Mucosa of stomach (tissue), 1 donor: ENCODE data around the gene NKAIN1.

Experiments used
- H3K27me3 ChIP-seq: one replicate; pipeline ENCODE4 v1.7.0; 2013; ENCODE audit warnings: mild to moderate bottlenecking, low read length; ENCODE audit not compliant: control insufficient read depth, insufficient read depth
- H3K36me3 ChIP-seq: one replicate; pipeline ENCODE4 v1.7.0; 2013; ENCODE audit warnings: low read length; ENCODE audit not compliant: control insufficient read depth, insufficient read depth
- H3K4me1 ChIP-seq: one replicate; pipeline ENCODE4 v1.7.0; 2013; ENCODE audit warnings: mild to moderate bottlenecking, low read length; ENCODE audit not compliant: control insufficient read depth, insufficient read depth
- H3K4me3 ChIP-seq: one replicate; pipeline ENCODE4 v1.7.0; 2013; ENCODE audit warnings: low read length
- H3K9ac ChIP-seq: one replicate; pipeline ENCODE4 v1.7.0; 2013; ENCODE audit warnings: mild to moderate bottlenecking, low read length, moderate library complexity
- H3K9me3 ChIP-seq: one replicate; pipeline ENCODE4 v1.7.0; 2013; ENCODE audit warnings: mild to moderate bottlenecking, low read length, moderate library complexity; ENCODE audit not compliant: control insufficient read depth
- donor health status: Pancreatic carcinoma.

The NKAIN1 gene

DNA sequence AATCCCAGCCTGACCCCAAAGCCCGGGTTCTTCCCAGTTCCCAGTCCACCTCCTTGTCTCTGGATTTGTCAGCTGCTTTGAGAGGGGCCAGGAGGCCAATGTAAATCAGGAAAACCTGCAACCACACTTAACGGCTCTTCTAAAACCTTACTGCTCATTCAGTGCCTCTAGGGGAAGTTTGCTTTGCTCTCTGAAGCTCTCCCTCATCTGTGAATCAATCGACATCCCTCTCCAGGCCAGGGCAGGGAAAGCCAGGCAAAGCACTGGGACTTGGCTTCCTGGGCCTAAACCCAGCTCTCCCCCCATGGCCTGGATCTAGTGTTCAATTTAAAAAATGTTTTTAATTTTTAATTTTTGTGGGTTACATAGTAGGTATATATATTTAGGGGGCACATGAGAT lies 9.3 kb downstream of the NKAIN1 start:
- no peak overlapping the region for H3K9ac ChIP-seq
- peaks cover 6% of the 10 kb centered on the region for H3K27me3 ChIP-seq
- no peaks in the 10 kb centered on the region for H3K4me1 ChIP-seq
- H3K36me3 ChIP-seq: no peaks in the 10 kb centered on the region
- H3K4me3 ChIP-seq: no peak overlapping the region
- H3K9me3 ChIP-seq: no peaks in the 10 kb centered on the region

DNA sequence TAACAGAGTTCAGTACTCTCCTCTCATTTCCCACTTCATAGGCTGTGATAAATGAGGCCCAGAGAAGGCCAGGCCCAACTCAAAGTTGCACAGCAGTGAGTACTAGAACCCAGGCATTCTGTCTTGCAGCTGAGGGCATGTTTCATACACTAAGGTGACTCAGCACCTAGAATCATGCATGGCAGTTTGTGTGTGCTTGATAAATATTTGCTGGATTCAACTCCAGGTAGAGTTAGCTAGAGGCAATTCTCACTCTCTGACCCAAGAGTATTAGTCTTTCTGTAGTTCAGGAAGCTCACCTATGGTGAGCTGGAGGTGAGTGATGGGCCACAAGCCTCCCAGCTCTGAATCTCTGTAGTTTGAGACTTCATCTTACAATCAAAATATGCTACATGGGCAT lies 10.7 kb downstream of the NKAIN1 start:
- no peak overlapping the region for H3K9ac ChIP-seq
- H3K4me1 ChIP-seq: no peaks in the 10 kb centered on the region
- no peaks in the 10 kb centered on the region for H3K27me3 ChIP-seq
- H3K4me3 ChIP-seq: no peak overlapping the region
- H3K9me3 ChIP-seq: no peaks in the 10 kb centered on the region
- H3K36me3 ChIP-seq: no peaks in the 10 kb centered on the region

DNA sequence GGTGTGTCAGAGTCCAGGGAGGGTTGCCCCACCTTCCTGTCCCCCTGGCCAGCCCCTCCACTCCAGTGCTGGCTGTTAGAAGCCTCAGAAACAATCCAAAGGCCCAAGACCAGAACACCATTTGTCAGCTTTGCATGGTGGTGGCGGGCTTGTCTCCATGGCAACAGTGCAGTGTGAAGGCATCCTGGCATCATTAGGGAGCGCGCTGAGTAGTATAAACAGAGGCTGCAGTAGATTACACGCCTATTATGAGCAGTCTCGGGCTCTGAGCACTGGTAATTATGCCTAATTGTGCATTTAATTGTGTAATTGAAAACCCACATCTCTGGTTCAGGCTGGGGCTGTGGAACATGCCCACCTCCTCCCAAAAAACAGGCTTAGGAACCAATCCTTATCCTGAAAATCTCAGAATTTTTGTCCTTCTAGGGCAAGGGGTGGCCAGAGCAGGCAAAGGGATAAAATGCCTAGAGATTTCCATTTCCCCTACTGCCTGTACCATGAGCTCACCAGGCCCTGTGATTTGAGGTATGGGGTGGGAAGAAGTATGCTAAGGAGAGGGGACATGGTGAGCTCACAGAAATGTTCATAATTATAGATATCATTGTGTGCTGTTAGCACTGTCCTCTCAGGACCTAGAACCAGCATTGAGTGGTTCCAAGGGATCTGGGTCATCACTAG lies 11.7 kb downstream of the NKAIN1 start:
- no peaks in the 10 kb centered on the region for H3K9me3 ChIP-seq
- H3K4me1 ChIP-seq: no peaks in the 10 kb centered on the region
- no peak overlapping the region for H3K9ac ChIP-seq
- no peaks in the 10 kb centered on the region for H3K36me3 ChIP-seq
- no peak overlapping the region for H3K4me3 ChIP-seq
- H3K27me3 ChIP-seq: no peaks in the 10 kb centered on the region

DNA sequence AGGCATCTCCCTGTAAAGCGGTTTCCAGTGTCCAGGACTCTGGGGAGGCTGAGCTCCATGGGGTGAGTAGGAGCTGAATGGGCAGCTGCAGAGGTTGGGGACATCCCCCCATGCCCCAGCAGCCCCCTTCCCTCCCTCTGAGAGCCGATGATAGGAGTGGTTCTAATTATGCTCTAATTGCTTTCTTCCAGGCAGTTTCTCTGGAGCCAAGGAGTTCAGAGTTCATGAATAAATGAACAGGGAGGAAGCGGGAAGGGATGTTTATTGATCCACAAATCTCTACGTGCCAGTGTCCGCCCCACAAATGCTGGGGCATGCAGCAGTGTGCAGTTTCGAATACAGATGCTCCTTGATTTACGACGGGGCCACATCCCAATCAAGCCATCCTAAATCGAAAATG lies 15.6 kb downstream of the NKAIN1 start:
- no peak overlapping the region for H3K9ac ChIP-seq
- no peaks in the 10 kb centered on the region for H3K4me1 ChIP-seq
- H3K36me3 ChIP-seq: no peaks in the 10 kb centered on the region
- H3K4me3 ChIP-seq: no peak overlapping the region
- H3K9me3 ChIP-seq: no peaks in the 10 kb centered on the region
- H3K27me3 ChIP-seq: peaks cover 5% of the 10 kb centered on the region

DNA sequence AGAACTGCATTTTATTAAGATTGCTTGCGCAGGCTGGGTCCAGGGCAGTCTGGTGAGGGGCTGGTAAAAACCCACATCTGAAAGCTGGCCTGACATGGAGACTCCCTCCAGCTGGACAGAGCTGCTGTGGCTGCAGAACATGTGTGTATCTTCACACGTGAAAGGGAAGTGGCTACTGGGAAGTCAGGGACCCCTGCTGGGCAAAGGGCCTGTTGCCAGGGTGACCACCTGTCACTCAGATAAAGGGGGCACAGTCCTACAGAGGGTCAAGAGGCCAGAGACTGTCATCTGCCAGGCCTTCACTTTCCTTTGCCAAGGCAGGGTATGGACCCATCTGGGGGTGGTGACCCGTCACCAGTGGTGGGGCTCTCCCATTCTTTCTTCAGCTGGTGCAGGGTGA lies 17.5 kb downstream of the NKAIN1 start:
- H3K4me1 ChIP-seq: no peaks in the 10 kb centered on the region
- H3K4me3 ChIP-seq: no peak overlapping the region
- H3K27me3 ChIP-seq: peaks cover 5% of the 10 kb centered on the region
- no peak overlapping the region for H3K9ac ChIP-seq
- no peaks in the 10 kb centered on the region for H3K36me3 ChIP-seq
- H3K9me3 ChIP-seq: no peaks in the 10 kb centered on the region

DNA sequence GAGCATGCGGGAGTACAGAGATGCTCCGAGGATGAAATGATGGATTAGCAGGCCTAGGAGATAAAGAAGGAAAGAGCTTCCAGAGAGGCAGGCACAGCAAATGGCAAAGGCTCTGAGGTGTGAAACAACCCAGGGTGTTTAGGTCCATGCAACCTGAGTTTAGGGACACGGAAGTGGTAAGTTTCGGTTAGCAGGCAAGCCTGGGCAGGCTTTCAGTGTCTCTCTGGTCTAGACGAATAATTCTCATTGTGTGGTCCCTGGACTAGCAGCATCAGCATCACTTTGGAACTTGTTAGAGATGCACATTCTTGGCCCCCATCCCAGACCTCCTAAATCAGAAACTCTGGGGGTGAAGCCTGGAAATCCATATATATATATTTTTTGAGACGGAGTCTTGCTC lies 18.6 kb downstream of the NKAIN1 start:
- H3K9ac ChIP-seq: no peak overlapping the region
- no peak overlapping the region for H3K4me3 ChIP-seq

DNA sequence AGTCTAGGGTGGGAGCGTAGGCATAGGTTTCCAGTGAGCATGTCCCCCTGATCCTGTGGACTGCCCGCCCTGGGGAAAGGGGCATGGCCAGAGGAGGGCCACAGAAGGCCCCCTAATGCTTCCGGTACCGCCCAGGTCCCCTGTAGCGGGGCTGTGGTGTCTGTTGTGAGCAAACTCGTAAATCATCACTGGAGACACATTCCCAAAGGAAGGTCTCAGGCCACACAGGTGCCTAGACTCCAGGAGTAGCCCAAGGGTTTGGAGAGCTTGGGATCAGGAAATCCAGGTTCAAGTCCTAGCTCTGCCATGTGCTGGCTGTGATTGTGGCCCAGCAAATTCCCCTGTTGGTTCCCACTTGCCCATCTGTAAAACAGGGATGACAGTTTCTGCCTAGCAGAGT lies 20.2 kb downstream of the NKAIN1 start:
- peaks cover 5% of the 10 kb centered on the region for H3K27me3 ChIP-seq
- H3K9ac ChIP-seq: no peak overlapping the region
- no peaks in the 10 kb centered on the region for H3K9me3 ChIP-seq
- H3K4me3 ChIP-seq: no peak overlapping the region
- H3K4me1 ChIP-seq: no peaks in the 10 kb centered on the region
- no peaks in the 10 kb centered on the region for H3K36me3 ChIP-seq

More for the DNA sequence above, 18.6 kb downstream of the NKAIN1 start:
- Histone ChIP-seq H3K36me3 (no peaks in the 10 kb centered on the region), H3K4me1 (no peaks in the 10 kb centered on the region), H3K9me3 (no peaks in the 10 kb centered on the region), H3K27me3 (peaks cover 5% of the 10 kb centered on the region)

DNA sequence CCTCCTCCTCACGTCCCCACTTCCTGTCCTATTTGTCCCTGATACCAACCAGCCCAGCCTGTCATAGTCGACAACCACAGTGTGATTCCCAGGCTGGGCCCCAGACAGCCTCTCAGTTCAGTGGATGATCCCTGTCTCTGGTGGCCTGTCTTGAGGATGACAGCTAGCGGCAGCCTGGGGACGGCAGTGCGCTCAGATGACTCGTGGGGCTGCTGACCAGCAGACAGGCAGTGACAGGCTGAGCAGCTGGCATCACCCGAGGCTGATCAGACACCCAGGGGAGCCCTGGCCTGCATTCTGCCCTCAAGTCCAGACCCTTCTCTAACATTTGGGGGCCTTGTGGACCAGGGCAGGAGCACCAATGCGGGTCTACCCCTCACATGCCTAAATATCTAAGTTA lies 21.0 kb downstream of the NKAIN1 start:
- Histone ChIP-seq H3K9ac (no peak overlapping the region), H3K9me3 (no peaks in the 10 kb centered on the region), H3K27me3 (peaks cover 5% of the 10 kb centered on the region), H3K4me3 (no peak overlapping the region), H3K4me1 (no peaks in the 10 kb centered on the region), H3K36me3 (no peaks in the 10 kb centered on the region)

DNA sequence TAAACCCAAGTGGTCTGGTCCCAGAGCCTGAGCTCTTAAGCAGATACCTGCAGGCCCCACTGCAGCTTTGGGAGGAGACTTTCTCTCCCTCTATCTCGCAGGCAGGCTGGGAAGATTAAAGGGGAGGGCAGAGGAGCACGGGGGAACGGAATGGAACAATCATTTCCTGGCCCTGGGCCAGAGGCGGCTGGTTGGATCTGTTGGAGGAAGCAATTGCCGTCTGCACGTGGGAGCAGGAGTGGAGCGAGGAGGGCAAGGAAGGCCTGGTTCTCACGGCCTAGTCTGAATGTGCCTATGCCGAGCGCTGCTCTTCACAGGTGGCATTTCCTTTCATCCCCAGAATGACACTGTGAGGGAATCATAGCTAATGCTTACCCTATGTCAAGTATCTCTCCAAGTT lies 23.7 kb downstream of the NKAIN1 start:
- H3K4me1 ChIP-seq: no peaks in the 10 kb centered on the region
- H3K4me3 ChIP-seq: no peak overlapping the region
- no peak overlapping the region for H3K9ac ChIP-seq
- no peaks in the 10 kb centered on the region for H3K9me3 ChIP-seq
- no peaks in the 10 kb centered on the region for H3K27me3 ChIP-seq
- H3K36me3 ChIP-seq: no peaks in the 10 kb centered on the region

DNA sequence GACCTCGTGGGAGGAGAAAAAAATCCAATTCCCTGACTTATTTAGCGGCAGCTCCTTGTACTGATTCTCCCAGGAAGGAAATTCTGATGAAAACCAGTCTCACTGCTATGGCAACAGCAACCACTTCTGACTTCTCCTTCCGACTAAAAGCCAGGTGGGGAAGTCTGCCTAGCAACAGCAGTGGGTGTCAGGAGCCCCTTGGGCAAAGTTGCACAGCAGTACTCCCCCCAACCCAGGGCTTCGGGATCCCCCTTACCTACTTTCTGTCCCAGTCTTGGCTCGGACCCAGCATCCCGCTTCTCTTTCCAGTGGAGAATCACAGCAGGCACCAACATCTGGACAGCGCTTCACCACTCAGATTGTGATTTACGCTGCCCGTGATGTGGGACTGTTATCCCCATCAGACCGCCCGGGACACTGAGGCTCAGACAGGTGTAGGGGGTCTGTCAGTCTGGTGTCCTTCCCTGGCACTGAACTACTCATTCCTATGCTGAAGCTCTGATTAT lies 24.6 kb downstream of the NKAIN1 start:
- no peaks in the 10 kb centered on the region for H3K27me3 ChIP-seq
- no peak overlapping the region for H3K9ac ChIP-seq
- H3K36me3 ChIP-seq: no peaks in the 10 kb centered on the region
- no peak overlapping the region for H3K4me3 ChIP-seq
- no peaks in the 10 kb centered on the region for H3K4me1 ChIP-seq
- H3K9me3 ChIP-seq: no peaks in the 10 kb centered on the region

DNA sequence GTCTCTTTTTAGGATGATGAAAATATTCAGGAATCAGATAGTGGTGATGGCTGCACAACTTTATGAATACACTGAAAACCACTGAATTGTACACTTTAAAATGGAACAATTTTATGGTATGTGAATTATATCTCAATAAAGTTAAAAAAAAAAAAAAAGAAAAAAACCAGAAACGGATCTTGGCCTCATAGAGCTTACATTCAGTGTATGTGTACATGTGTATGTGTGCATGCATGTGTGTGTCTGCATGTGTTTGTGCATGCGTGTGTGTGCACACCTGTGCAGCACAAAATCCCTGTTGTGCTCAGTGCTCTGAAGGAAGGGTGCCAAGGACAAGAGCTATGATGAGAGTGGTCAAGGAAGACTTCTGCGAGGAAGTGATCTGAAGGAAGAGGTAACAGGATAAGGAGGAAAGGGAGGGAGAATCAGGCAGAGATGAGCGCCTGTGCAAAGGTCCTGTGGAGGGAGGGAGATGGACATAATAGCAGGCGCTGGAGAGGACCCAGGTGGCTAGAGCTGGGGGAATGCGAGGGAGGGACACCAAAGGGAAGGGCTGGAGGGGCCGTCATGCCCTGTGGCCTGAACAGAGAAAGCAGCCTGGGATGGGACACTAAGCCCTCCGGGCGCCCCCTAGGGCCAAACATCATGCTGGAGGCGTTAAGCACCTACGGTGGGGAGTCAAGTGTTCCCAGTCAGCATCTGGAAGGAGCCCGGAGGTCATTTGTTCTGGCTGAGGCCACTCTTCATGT lies 25.2 kb downstream of the NKAIN1 start:
- Histone ChIP-seq H3K4me3 (no peak overlapping the region), H3K4me1 (no peaks in the 10 kb centered on the region), H3K9ac (no peak overlapping the region), H3K27me3 (no peaks in the 10 kb centered on the region), H3K9me3 (no peaks in the 10 kb centered on the region), H3K36me3 (no peaks in the 10 kb centered on the region)

DNA sequence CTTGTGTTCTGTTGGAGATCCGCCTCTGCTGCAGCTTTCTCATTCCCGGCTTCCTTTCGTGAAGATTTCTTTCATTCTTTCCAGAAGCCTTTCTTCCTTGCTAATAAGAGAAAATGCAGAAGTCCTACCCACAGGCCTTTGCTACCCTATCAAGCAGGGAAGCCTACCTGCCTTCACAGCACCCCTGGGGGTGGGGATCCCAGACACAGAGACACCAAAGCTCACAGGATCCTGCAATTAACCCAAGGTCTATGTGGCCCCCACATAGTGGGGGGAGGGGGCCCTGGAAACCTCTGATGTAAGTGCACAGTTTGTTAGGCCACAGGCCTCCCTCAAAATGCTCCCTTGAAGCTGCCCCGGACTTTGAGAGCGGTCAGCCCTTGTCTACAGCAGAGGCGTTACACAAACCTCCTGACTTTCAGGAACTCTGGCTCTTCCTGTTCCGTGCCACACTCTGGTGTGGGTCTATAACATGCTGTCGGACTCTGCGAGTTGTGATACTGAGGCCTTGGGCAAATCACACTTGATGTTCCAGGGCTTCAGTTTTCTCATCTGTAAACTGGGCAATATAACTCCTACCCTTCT lies 31.2 kb downstream of the NKAIN1 start:
- Histone ChIP-seq H3K36me3 (no peaks in the 10 kb centered on the region), H3K27me3 (no peaks in the 10 kb centered on the region), H3K9me3 (no peaks in the 10 kb centered on the region), H3K4me1 (no peaks in the 10 kb centered on the region), H3K4me3 (no peak overlapping the region), H3K9ac (no peak overlapping the region)
